SU-DHL-6 (cell line): ENCODE results near the gene HACD4.

ENCODE experiments used
- CTCF ChIP-seq: fragments of 200-600 bp; sonication (generic); IDR thresholded peaks from one replicate; pipeline ENCODE4 v1.5.1; 2017; ENCODE audit warnings: antibody characterized with exemption, mild to moderate bottlenecking, low read length, moderate library complexity; ENCODE audit not compliant: insufficient read depth, poor library complexity, severe bottlenecking
- EZH2phosphoT487 ChIP-seq: fragments of 200-600 bp; sonication (generic), shearing (Covaris generic); conservative IDR thresholded peaks from 2 replicates; pipeline ENCODE4 v1.6.1; 2018; ENCODE audit warnings: mild to moderate bottlenecking, antibody characterized with exemption, low read length, moderate library complexity, mixed read lengths

GRCh38 chr9:21030389-21031035, 928 bp downstream of the HACD4 start:
- TF ChIP-seq CTCF: no peak
- no peak for TF ChIP-seq EZH2phosphoT487
